Panc1 (cell line): ENCODE results near the gene TMEM184C.
A peak's percentile ranks its signal among the peaks of the same experiment; 100 is the strongest.

Source experiments
- CTCF ChIP-seq: fragments of 450-650 bp; IDR thresholded peaks from 2 replicates; pipeline ENCODE4 v1.5.1; 2017; ENCODE audit warnings: mild to moderate bottlenecking
- POLR2AphosphoS5 ChIP-seq: IDR thresholded peaks from 2 replicates; pipeline ENCODE4 v1.6.1; 2012; ENCODE audit warnings: mild to moderate bottlenecking, low read depth, low read length, moderate library complexity
- REST ChIP-seq, 2 experiments: IDR thresholded peaks; 2 replicates each; pipeline ENCODE4 v1.6.1; 2011 to 2012; ENCODE audit warnings: low read depth in 2 of 2, control low read depth in 1 of 2, low read length in 1 of 2, mild to moderate bottlenecking in 1 of 2, moderate library complexity in 1 of 2; ENCODE audit not compliant: insufficient read depth in 1 of 2

GRCh38 chr4:147683717-147684700 lies 66.8 kb downstream of the TMEM184C start, which contains the start of gene PRMT9:
- peak; percentile 93 for TF ChIP-seq POLR2AphosphoS5
- TF ChIP-seq CTCF: no peak
- TF ChIP-seq REST (IDR thresholded peaks at IDR 0.05; ENCODE audit: insufficient read depth in 1 of 2, low read depth in 2 of 2, low read length in 1 of 2): peak in 1 of 2 experiments; percentile 45; a peak in 1 of 4 replicates
